SK-N-SH (cell line): ENCODE results near the gene INF2. TPM values are rescaled to one million over a fixed set of nuclear protein-coding genes. Genes with fewer than 3 reads are reported as not detected.

Experiments
- CTCF ChIA-PET: fragments of 300-600, 350-600 bp; formaldehyde crosslinking; extraction: SDS; loops from one replicate; lab custom pipeline; 2021; lab: Yijun Ruan, JAX
- POLR2A ChIA-PET: fragments of 350-600 bp; sonication (Branson Sonifier 250); formaldehyde crosslinking; extraction: SDS; loops from one replicate; lab custom pipeline; 2020; ENCODE audit warnings: antibody characterized with exemption, inconsistent platforms; lab: Yijun Ruan, JAX
- DNase-seq: peaks from one replicate; pipeline ENCODE4 v3.0.0; 2012
- H2AFZ ChIP-seq: fragments of 200-600 bp; sonication (generic); 2 replicates; pipeline ENCODE4 v1.8.1; 2016; ENCODE audit warnings: antibody characterized with exemption, mild to moderate bottlenecking, low read depth
- H3F3A ChIP-seq: fragments of 200-600 bp; sonication (generic); replicated peaks from 2 replicates; pipeline ENCODE3; 2016; ENCODE audit warnings: antibody characterized with exemption, mild to moderate bottlenecking; ENCODE audit not compliant: insufficient read depth
- H3K27ac ChIP-seq, 2 experiments: fragments of 200-500 bp in 1 of 2; fragments of 200-600 bp in 1 of 2; sonication (Bioruptor generic) in 1 of 2; sonication (generic), shearing (Covaris generic) in 1 of 2; 2 replicates each; pipeline versions ENCODE4 v1.5.1 to v1.6.1; 2014 to 2016; ENCODE audit warnings: low read depth in 2 of 2, inconsistent platforms in 1 of 2, low read length in 1 of 2, mild to moderate bottlenecking in 1 of 2, mixed read lengths in 1 of 2
- H3K27me3 ChIP-seq: fragments of 200-600 bp; sonication (generic), shearing (Covaris generic); 2 replicates; pipeline ENCODE4 v1.6.1; 2016; ENCODE audit warnings: mixed run types; ENCODE audit not compliant: insufficient read depth
- H3K36me3 ChIP-seq, 2 experiments: fragments of 200-500 bp in 1 of 2; fragments of 200-600 bp in 1 of 2; sonication (Bioruptor generic) in 1 of 2; sonication (generic) in 1 of 2; replicated peaks in 1 of 2; 2 replicates each; pipeline versions ENCODE3 to v1.5.1; 2014 to 2016; ENCODE audit warnings: low read length in 1 of 2, mild to moderate bottlenecking in 1 of 2; ENCODE audit not compliant: insufficient read depth in 2 of 2, control insufficient read depth in 1 of 2
- H3K4me1 ChIP-seq, 2 experiments: fragments of 200-500 bp in 1 of 2; fragments of 200-600 bp in 1 of 2; sonication (Bioruptor generic) in 1 of 2; sonication (generic), shearing (Covaris generic) in 1 of 2; 2 replicates each; pipeline versions ENCODE4 v1.5.1 to v1.6.1; 2014 to 2016; ENCODE audit warnings: low read depth in 1 of 2, low read length in 1 of 2, mixed run types in 1 of 2; ENCODE audit not compliant: insufficient read depth in 2 of 2, control insufficient read depth in 1 of 2
- H3K4me2 ChIP-seq: fragments of 200-600 bp; sonication (generic), shearing (Covaris generic); 2 replicates; pipeline ENCODE4 v1.6.1; 2017; ENCODE audit warnings: mixed run types
- H3K4me3 ChIP-seq, 2 experiments: fragments of 200-500 bp in 1 of 2; fragments of 200-600 bp in 1 of 2; sonication (Bioruptor generic) in 1 of 2; sonication (generic), shearing (Covaris generic) in 1 of 2; 2 replicates each; pipeline versions ENCODE4 v1.5.1 to v1.8.1; 2014 to 2016; ENCODE audit warnings: low read depth in 2 of 2, inconsistent platforms in 1 of 2, low read length in 1 of 2, mild to moderate bottlenecking in 1 of 2, mixed read lengths in 1 of 2, moderate library complexity in 1 of 2
- H3K79me2 ChIP-seq: fragments of 200-600 bp; sonication (generic); 2 replicates; pipeline ENCODE4 v1.8.1; 2017; ENCODE audit warnings: mild to moderate bottlenecking; ENCODE audit not compliant: insufficient read depth
- H3K9ac ChIP-seq: fragments of 200-600 bp; sonication (generic); 2 replicates; pipeline ENCODE4 v1.6.1; 2017; ENCODE audit warnings: mixed run types
- H3K9me2 ChIP-seq: fragments of 200-600 bp; sonication (generic); 2 replicates; pipeline ENCODE4 v1.6.1; 2017; ENCODE audit warnings: mixed run types
- H3K9me3 ChIP-seq: fragments of 200-600 bp; sonication (generic); 2 replicates; pipeline ENCODE4 v1.6.1; 2017; ENCODE audit warnings: mixed run types, mild to moderate bottlenecking, moderate library complexity
- H4K20me1 ChIP-seq: fragments of 200-600 bp; sonication (generic); 2 replicates; pipeline ENCODE4 v1.6.1; 2017; ENCODE audit warnings: mild to moderate bottlenecking, mixed run types; ENCODE audit not compliant: insufficient read depth
- CHD2 ChIP-seq: fragments of 150-350 bp; IDR thresholded peaks from 2 replicates; pipeline ENCODE4 v1.6.1; 2018; ENCODE audit warnings: low read length; ENCODE audit not compliant: partially characterized antibody
- CTCF ChIP-seq: fragments of 200-600 bp; sonication (generic); IDR thresholded peaks from 2 replicates; pipeline ENCODE4 v1.6.1; 2017; ENCODE audit warnings: antibody characterized with exemption, mild to moderate bottlenecking, moderate library complexity
- ELF1 ChIP-seq: IDR thresholded peaks from 2 replicates; pipeline ENCODE4 v1.4.0; 2012
- EZH2phosphoT487 ChIP-seq: fragments of 200-600 bp; sonication (generic); IDR thresholded peaks from 2 replicates; pipeline ENCODE4 v1.6.1; 2017; ENCODE audit warnings: low read depth, mixed run types, mild to moderate bottlenecking, antibody characterized with exemption, moderate library complexity, borderline replicate concordance
- FOXM1 ChIP-seq: IDR thresholded peaks from 2 replicates; pipeline ENCODE4 v1.4.0; 2012; ENCODE audit warnings: low read depth, mild to moderate bottlenecking
- GABPA ChIP-seq: IDR thresholded peaks from 2 replicates; pipeline ENCODE4 v1.4.0; 2012; ENCODE audit warnings: low read depth, mild to moderate bottlenecking
- GATA2 ChIP-seq: sonication (generic); formaldehyde crosslinking; IDR thresholded peaks from 2 replicates; pipeline ENCODE4 v1.5.0; 2020; ENCODE audit warnings: mild to moderate bottlenecking, missing genetic modification reagents
- MEF2A ChIP-seq: IDR thresholded peaks from 2 replicates; pipeline ENCODE4 v1.4.0; 2012; ENCODE audit warnings: low read depth, borderline replicate concordance
- NFIC ChIP-seq: IDR thresholded peaks from 2 replicates; pipeline ENCODE4 v1.4.0; 2012; ENCODE audit warnings: borderline replicate concordance
- NRF1 ChIP-seq: IDR thresholded peaks from 2 replicates; pipeline ENCODE4 v1.6.1; 2012; ENCODE audit warnings: low read depth, mild to moderate bottlenecking, low read length
- RAD21 ChIP-seq: IDR thresholded peaks from 2 replicates; pipeline ENCODE4 v1.6.1; 2012; ENCODE audit warnings: mild to moderate bottlenecking, low read length
- RFX5 ChIP-seq: IDR thresholded peaks from 2 replicates; pipeline ENCODE4 v1.6.1; 2012; ENCODE audit warnings: mild to moderate bottlenecking, improper control_type of control experiment, low read length
- SIN3A ChIP-seq: IDR thresholded peaks from 2 replicates; pipeline ENCODE4 v1.6.1; 2012; ENCODE audit warnings: low read depth, mild to moderate bottlenecking, low read length, moderate library complexity, borderline replicate concordance
- YY1 ChIP-seq: IDR thresholded peaks from 2 replicates; pipeline ENCODE4 v1.4.0; 2012; ENCODE audit warnings: low read depth, mild to moderate bottlenecking
- WGBS: methylation state at CpG from one replicate; pipeline ENCODE4 v1.1.6; 2017; ENCODE audit warnings: low lambda C conversion rate; 5-methylcytosine and 5-hydroxymethylcytosine counted together
- polyA plus RNA-seq, 3 experiments: library from polyadenylated mRNA; depleted of rRNA; stranded (reverse); fragments of >200 nt; gene quantifications; 2 replicates each; pipeline ENCODE4 v1.2.3, GENCODE V29; 2012
- TF ChIP-seq, protein P1 (sequence below): fragments of 150-350 bp; IDR thresholded peaks from 2 replicates; pipeline ENCODE4 v1.6.1; 2016; ENCODE audit warnings: mild to moderate bottlenecking, low read depth, low read length
- TF ChIP-seq, protein P2 (sequence below): IDR thresholded peaks from 2 replicates; pipeline ENCODE4 v1.6.1; 2012; ENCODE audit warnings: mild to moderate bottlenecking, low read depth, low read length, moderate library complexity
- TF ChIP-seq, protein P3 (sequence below): fragments of 150-350 bp; IDR thresholded peaks from 2 replicates; pipeline ENCODE4 v1.6.1; 2017; ENCODE audit warnings: antibody characterized with exemption, low read length, low read depth, borderline replicate concordance

INF2 gene
- polyA plus RNA-seq, 1 of the 3 experiments (the other 2 are of a cell fraction): 32.5 TPM

GRCh38 chr14:104739026-104739425, 49.6 kb downstream of the INF2 start:
- TF ChIP-seq RFX5 (no peak), FOXM1 (no peak), YY1 (no peak), CTCF (no peak), MEF2A (no peak), GABPA (no peak), CHD2 (no peak), RAD21 (no peak), ELF1 (no peak), NFIC (no peak), EZH2phosphoT487 (no peak), NRF1 (no peak), GATA2 (CRISPR knock-in tag) (no peak), SIN3A (no peak)
- TF ChIP-seq, protein P1, sequence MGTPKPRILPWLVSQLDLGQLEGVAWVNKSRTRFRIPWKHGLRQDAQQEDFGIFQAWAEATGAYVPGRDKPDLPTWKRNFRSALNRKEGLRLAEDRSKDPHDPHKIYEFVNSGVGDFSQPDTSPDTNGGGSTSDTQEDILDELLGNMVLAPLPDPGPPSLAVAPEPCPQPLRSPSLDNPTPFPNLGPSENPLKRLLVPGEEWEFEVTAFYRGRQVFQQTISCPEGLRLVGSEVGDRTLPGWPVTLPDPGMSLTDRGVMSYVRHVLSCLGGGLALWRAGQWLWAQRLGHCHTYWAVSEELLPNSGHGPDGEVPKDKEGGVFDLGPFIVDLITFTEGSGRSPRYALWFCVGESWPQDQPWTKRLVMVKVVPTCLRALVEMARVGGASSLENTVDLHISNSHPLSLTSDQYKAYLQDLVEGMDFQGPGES: no peak
- TF ChIP-seq, protein P2, sequence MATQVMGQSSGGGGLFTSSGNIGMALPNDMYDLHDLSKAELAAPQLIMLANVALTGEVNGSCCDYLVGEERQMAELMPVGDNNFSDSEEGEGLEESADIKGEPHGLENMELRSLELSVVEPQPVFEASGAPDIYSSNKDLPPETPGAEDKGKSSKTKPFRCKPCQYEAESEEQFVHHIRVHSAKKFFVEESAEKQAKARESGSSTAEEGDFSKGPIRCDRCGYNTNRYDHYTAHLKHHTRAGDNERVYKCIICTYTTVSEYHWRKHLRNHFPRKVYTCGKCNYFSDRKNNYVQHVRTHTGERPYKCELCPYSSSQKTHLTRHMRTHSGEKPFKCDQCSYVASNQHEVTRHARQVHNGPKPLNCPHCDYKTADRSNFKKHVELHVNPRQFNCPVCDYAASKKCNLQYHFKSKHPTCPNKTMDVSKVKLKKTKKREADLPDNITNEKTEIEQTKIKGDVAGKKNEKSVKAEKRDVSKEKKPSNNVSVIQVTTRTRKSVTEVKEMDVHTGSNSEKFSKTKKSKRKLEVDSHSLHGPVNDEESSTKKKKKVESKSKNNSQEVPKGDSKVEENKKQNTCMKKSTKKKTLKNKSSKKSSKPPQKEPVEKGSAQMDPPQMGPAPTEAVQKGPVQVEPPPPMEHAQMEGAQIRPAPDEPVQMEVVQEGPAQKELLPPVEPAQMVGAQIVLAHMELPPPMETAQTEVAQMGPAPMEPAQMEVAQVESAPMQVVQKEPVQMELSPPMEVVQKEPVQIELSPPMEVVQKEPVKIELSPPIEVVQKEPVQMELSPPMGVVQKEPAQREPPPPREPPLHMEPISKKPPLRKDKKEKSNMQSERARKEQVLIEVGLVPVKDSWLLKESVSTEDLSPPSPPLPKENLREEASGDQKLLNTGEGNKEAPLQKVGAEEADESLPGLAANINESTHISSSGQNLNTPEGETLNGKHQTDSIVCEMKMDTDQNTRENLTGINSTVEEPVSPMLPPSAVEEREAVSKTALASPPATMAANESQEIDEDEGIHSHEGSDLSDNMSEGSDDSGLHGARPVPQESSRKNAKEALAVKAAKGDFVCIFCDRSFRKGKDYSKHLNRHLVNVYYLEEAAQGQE: no peak
- TF ChIP-seq, protein P3, sequence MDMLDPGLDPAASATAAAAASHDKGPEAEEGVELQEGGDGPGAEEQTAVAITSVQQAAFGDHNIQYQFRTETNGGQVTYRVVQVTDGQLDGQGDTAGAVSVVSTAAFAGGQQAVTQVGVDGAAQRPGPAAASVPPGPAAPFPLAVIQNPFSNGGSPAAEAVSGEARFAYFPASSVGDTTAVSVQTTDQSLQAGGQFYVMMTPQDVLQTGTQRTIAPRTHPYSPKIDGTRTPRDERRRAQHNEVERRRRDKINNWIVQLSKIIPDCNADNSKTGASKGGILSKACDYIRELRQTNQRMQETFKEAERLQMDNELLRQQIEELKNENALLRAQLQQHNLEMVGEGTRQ: no peak
- Histone ChIP-seq H3K4me2 (no peak overlapping the region), H3K9me2 (no peaks in the 10 kb centered on the region), H3K4me3 (no peak overlapping the region), H3K27ac (no peak overlapping the region), H3K36me3 (peaks cover 0 to 5% of the 10 kb centered on the region in 2 experiments), H3K9me3 (no peaks in the 10 kb centered on the region), H3K9ac (no peak overlapping the region), H3F3A (no peaks in the 10 kb centered on the region), H4K20me1 (no peaks in the 10 kb centered on the region), H2AFZ (no peak overlapping the region), H3K79me2 (no peaks in the 10 kb centered on the region), H3K27me3 (no peaks in the 10 kb centered on the region), H3K4me1 (peaks cover 0 to 6% of the 10 kb centered on the region in 2 experiments; a peak in 1 of 4 replicates)
- ChIA-PET POLR2A (interaction anchor here (0.7 kb wide), 1 partner anchor 87 kb away, joined by 3 read pairs; no protein-coding TSS in a partner anchor), CTCF (interaction anchor here (1.0 to 3.4 kb wide), 4 partner anchors 15 to 75 kb away, joined by 3 to 23 read pairs (median 6); partner anchors contain the start of gene ADSS1)
- peak; percentile 18 for DNase-seq
- 96% methylated on average over 5 of the region's 17 CpGs for WGBS
